ENCODE data around the gene MYMK.

MYMK gene

DNA sequence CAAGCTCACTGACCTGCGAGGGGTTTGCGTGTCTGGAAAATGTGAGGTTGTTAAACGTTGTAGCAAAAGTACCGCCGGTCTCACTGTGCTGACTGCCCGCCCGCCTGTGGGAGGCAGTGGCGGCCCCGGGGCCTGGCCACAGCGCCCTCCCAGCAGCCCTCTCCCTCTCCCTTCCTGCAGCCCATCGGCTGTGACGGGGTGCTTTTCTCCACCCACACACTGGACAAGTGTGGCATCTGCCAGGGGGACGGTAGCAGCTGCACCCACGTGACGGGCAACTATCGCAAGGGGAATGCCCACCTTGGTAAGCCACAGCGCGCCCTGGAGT lies 15.9 kb upstream of the MYMK start:
- TF ChIP-seq SUZ12 (IDR thresholded peaks at IDR 0.05), result no peak
- TF ChIP-seq ARNT (IDR thresholded peaks at IDR 0.05), result no peak
- TF ChIP-seq ZNF384 (IDR thresholded peaks at IDR 0.05), result no peak
- TF ChIP-seq TARDBP (IDR thresholded peaks at IDR 0.05), result no peak
- TF ChIP-seq BHLHE40 (IDR thresholded peaks at IDR 0.05; ENCODE audit: borderline replicate concordance), result no peak
- no peak for TF ChIP-seq NFRKB (IDR thresholded peaks at IDR 0.05)
- TF ChIP-seq, protein P1, sequence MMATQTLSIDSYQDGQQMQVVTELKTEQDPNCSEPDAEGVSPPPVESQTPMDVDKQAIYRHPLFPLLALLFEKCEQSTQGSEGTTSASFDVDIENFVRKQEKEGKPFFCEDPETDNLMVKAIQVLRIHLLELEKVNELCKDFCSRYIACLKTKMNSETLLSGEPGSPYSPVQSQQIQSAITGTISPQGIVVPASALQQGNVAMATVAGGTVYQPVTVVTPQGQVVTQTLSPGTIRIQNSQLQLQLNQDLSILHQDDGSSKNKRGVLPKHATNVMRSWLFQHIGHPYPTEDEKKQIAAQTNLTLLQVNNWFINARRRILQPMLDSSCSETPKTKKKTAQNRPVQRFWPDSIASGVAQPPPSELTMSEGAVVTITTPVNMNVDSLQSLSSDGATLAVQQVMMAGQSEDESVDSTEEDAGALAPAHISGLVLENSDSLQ (IDR thresholded peaks at IDR 0.05), result no peak
- no peak for TF ChIP-seq FOXK2 (IDR thresholded peaks at IDR 0.05)
- TF ChIP-seq FOXM1 (IDR thresholded peaks at IDR 0.05; ENCODE audit: borderline replicate concordance), result no peak
- TF ChIP-seq CTBP1 (IDR thresholded peaks at IDR 0.05; ENCODE audit: borderline replicate concordance), result no peak
- POLR2A ChIA-PET, result no interaction called here
- no peak for DNase-seq (ENCODE audit: extremely low spot score)
- CTCF ChIA-PET, result no interaction called here

DNA sequence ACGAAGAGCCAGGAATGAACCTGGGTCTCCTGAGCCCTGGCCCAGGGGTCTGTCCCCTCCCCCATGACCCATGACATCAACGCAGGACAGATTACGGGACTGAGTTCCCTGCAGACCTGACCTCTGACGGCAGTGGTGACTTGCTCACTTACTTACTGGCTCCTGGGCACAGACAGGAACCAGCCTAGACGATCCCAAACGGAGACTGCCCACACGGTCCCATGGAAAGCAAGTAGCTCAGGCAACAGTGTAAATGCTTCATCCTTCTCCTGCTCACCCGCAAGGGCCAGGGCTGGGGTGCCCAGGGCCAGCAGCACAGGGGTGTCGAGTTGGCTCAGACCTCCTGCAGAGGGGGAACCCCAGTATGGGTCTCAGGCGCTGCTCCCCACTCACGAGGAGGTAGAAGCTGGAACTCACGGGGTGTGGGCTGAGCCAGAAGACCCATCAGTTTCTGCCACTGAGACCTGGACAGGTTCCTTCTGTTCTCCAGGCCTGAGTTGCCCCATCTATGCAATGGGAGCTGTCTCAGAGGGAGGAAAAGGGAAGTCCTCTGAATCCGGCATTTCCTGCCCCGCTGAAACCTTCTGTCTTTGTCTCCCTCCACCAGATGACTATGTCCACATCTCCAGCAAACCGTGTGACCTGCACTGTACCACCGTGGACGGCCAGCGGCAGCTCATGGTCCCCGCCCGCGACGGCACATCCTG lies 15.4 kb upstream of the MYMK start:
- no peak for DNase-seq (ENCODE audit: extremely low spot score)
- TF ChIP-seq SUZ12 (IDR thresholded peaks at IDR 0.05), result no peak
- TF ChIP-seq, protein P1 (IDR thresholded peaks at IDR 0.05), result no peak
- TF ChIP-seq SP1 (IDR thresholded peaks at IDR 0.05), result no peak
- ChIA-PET CTCF (no interaction called here), POLR2A (no interaction called here)

DNA sequence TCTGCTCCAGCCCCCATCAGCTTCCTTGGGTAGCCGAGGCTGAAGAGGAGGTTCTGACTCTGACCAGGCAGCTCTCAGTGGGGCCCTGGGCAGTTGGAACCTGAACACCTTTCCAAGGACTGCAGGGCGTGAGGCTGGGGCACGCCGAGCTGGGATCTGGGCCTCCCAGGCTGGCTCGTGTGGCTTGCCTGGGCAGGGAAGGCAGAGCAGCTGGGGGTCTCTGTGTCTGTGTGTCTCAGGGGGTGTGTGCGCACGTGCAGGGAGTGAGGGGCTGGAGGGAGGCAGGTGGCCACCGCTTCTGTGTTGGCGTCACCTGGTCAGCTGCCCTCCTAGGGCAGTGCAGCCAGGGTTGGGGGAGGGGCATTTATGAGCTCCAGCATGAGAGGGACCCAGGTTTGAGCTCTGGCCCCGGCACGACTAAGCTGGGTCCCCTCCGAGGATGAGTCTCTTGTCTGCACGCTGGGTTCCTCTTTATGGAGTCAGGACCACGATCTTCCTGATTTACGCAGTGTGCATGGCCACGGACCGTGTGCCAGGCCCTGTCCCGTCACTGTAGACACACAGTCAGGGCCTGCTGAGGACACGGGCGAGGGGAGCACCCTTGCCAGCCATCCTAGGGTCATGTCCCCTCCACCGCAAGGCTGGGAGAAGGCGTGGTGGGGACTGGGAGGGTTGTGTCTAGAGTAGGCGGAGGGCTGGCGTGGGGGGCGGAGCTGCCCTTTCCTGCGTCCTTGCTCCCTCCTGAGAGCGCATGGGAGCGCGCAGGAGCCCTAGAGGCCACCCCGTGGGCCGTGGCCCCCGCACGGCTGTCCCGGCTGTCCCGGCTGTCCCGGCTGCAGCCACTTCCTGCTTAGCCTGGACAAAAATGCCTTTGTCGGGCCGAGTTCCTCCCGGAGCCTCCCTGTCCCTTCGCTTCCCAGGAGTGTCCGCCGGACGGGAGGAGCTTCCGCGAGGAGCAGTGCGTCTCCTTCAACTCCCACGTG lies 14.4 kb upstream of the MYMK start:
- TF ChIP-seq ZNF384 (IDR thresholded peaks at IDR 0.05) (no peak), CTBP1 (IDR thresholded peaks at IDR 0.05; ENCODE audit: borderline replicate concordance) (no peak), ELF4 (IDR thresholded peaks at IDR 0.05) (no peak), L3MBTL2 (conservative IDR thresholded peaks at IDR 0.05) (no peak), FOXK2 (IDR thresholded peaks at IDR 0.05) (no peak), FOXA1 (IDR thresholded peaks at IDR 0.05) (no peak), TARDBP (IDR thresholded peaks at IDR 0.05) (no peak), BHLHE40 (IDR thresholded peaks at IDR 0.05; ENCODE audit: borderline replicate concordance) (no peak), ARNT (IDR thresholded peaks at IDR 0.05) (no peak), HDGF (IDR thresholded peaks at IDR 0.05; ENCODE audit: borderline replicate concordance) (no peak), SP1 (IDR thresholded peaks at IDR 0.05) (no peak), FOXM1 (IDR thresholded peaks at IDR 0.05; ENCODE audit: borderline replicate concordance) (no peak), SUZ12 (IDR thresholded peaks at IDR 0.05) (no peak), LEF1 (IDR thresholded peaks at IDR 0.05; ENCODE audit: borderline replicate concordance) (no peak), NFRKB (IDR thresholded peaks at IDR 0.05) (no peak)
- TF ChIP-seq, protein P1 (IDR thresholded peaks at IDR 0.05), result no peak
- CTCF ChIA-PET, result interaction anchor here (0.7 kb wide), 1 partner anchor 13 kb away, joined by 3 read pairs; no protein-coding TSS in a partner anchor
- no peak for DNase-seq (ENCODE audit: extremely low spot score)
- POLR2A ChIA-PET, result no interaction called here

DNA sequence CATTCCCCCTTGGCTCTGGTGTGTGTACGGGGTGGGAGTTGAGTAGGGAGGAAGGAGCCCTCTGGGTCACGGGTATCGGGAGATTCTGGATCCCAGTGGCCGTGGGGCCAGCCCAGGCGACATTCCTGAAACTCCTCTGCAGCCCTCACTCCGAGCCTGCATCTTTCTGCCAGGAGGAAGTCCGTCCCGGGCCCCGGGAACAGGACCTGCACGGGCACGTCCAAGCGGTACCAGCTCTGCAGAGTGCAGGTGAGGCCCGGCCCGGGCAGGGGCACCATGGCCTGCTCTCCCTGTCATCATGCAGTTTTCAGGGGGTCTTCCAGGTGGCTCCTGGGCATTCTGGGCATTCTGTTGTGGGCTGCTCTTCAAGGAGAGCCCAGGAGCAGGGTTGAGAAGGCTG lies 13.4 kb upstream of the MYMK start:
- ChIA-PET CTCF (interaction anchor here (0.7 kb wide), 1 partner anchor 14 kb away, joined by 3 read pairs; no protein-coding TSS in a partner anchor), POLR2A (no interaction called here)
- DNase-seq (ENCODE audit: extremely low spot score), result no peak
- no peak for TF ChIP-seq HDGF (IDR thresholded peaks at IDR 0.05; ENCODE audit: borderline replicate concordance)
- TF ChIP-seq ZNF384 (IDR thresholded peaks at IDR 0.05), result no peak
- TF ChIP-seq LEF1 (IDR thresholded peaks at IDR 0.05; ENCODE audit: borderline replicate concordance), result no peak
- no peak for TF ChIP-seq CTBP1 (IDR thresholded peaks at IDR 0.05; ENCODE audit: borderline replicate concordance)

DNA sequence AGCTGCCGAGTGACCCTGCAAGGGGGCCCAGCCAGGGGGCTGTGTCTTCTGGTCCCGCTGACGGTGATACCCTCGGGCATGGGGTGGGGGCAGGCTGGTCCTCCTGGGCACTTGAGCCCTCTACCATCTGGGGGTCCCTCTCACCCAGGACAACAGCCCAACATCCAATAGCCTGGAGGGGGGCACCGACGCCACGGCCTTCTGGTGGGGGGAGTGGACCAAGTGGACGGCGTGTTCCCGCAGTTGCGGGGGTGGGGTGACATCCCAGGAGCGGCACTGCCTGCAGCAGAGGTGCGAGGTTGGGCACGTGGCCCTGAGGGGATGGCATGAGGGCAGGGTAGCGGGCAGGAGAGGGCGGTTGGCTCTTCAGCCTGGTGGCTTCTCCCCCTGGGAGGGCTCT lies 12.5 kb upstream of the MYMK start:
- CTCF ChIA-PET, result no interaction called here
- TF ChIP-seq FOXK2 (IDR thresholded peaks at IDR 0.05) (no peak), ZNF384 (IDR thresholded peaks at IDR 0.05) (no peak), CTBP1 (IDR thresholded peaks at IDR 0.05; ENCODE audit: borderline replicate concordance) (no peak), BHLHE40 (IDR thresholded peaks at IDR 0.05; ENCODE audit: borderline replicate concordance) (no peak), HDGF (IDR thresholded peaks at IDR 0.05; ENCODE audit: borderline replicate concordance) (no peak), SP1 (IDR thresholded peaks at IDR 0.05) (no peak), ARNT (IDR thresholded peaks at IDR 0.05) (no peak), ELF4 (IDR thresholded peaks at IDR 0.05) (no peak), NFRKB (IDR thresholded peaks at IDR 0.05) (no peak), L3MBTL2 (conservative IDR thresholded peaks at IDR 0.05) (no peak), TARDBP (IDR thresholded peaks at IDR 0.05) (no peak), FOXA1 (IDR thresholded peaks at IDR 0.05) (no peak), LEF1 (IDR thresholded peaks at IDR 0.05; ENCODE audit: borderline replicate concordance) (no peak), SUZ12 (IDR thresholded peaks at IDR 0.05) (no peak), FOXM1 (IDR thresholded peaks at IDR 0.05; ENCODE audit: borderline replicate concordance) (no peak)
- TF ChIP-seq, protein P1 (IDR thresholded peaks at IDR 0.05), result no peak
- POLR2A ChIA-PET, result no interaction called here
- no peak for DNase-seq (ENCODE audit: extremely low spot score)

Measured in HEK293T (cell line).